Mucosa of descending colon (tissue), 3 donors: ENCODE measurements around the gene FSTL3. TPM values are rescaled to one million over a fixed set of nuclear protein-coding genes. Genes with fewer than 3 reads are reported as not detected.
"Not testable (repeated sequence)": the region's sequence is repeated elsewhere in the genome, so short reads cannot be mapped to it uniquely, and the experiment has no call there.

ENCODE experiments used
- ATAC-seq: fragments of 200-7000 bp; cut with Tn5 transposase; one replicate; pipeline ENCODE4 v1.9.1; 2020; ENCODE audit warnings: mild to moderate bottlenecking, moderate library complexity
- DNase-seq, 3 donors: peaks; one replicate each; pipeline ENCODE4 v3.0.0-alpha.2; 2020
- H3K36me3 ChIP-seq: fragments of 200-600 bp; one replicate; pipeline ENCODE4 v1.8.0; 2021; ENCODE audit warnings: low read depth, mild to moderate bottlenecking
- H3K4me1 ChIP-seq: fragments of 200-600 bp; one replicate; pipeline ENCODE4 v1.8.0; 2021; ENCODE audit warnings: low read depth, mild to moderate bottlenecking
- H3K4me3 ChIP-seq: fragments of 200-600 bp; one replicate; pipeline ENCODE4 v1.8.0; 2021; ENCODE audit warnings: mild to moderate bottlenecking
- H3K9me3 ChIP-seq: fragments of 200-600 bp; one replicate; pipeline ENCODE4 v1.8.0; 2021; ENCODE audit warnings: mild to moderate bottlenecking
- intact Hi-C, 2 donors: fragments of 100-400 bp; cut with DNase I in 1 of 2; cut with micrococcal nuclease in 1 of 2; formaldehyde crosslinking; loops; one replicate each; pipeline versions ENCODE4 v1.11.0 to v1.11.1; 2022; cut with DNase I, micrococcal nuclease
- total RNA-seq, 3 donors: library from RNA; stranded (reverse); fragmentation: NEBNext Ultra II Directional in 2 of 3; extraction: Animal tissue kit (Norgen Biotek cat#: 25700) in 2 of 3; gene quantifications; one replicate each; pipeline versions ENCODE4 v1.2.1 to v1.2.4, GENCODE V29; 2021 to 2023
- TF ChIP-seq, protein P1 (sequence below): fragments of 200-600 bp; IDR thresholded peaks from one replicate; pipeline ENCODE4 v1.8.0; 2022; ENCODE audit warnings: antibody characterized with exemption, mild to moderate bottlenecking
- donor health status: DM: no; HTN: no; CAD: no; lungs with moderate emphysema.
- donor health status: DM: no; HTN: no; CAD: no.
- donor health status: DM: no; HTN: yes; CAD: no.

Gene FSTL3
- total RNA-seq, 3 donors from 2014 or later, result 2.6 to 25.0 (median 12.8) TPM

DNA sequence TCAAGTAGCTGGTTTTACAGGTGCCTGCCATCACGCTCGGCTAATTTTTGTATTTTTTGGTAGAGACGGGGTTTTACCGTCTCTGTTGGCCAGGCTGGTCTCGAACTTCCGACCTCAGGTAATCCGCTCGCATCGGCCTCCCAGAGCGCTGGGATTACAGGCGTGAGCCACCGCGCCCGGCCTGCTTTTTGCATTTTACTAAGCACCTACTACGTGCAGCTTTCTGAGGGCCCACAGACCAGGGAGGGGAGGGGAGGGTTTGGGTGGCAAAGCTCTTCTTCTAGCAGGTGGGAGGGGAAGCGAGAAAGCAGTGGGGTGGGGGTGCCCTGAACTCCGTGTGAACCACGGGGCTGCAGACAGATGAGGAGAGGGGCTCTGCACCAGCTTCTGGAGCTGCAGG lies 47.5 kb downstream of the FSTL3 start:
- TF ChIP-seq, protein P1, sequence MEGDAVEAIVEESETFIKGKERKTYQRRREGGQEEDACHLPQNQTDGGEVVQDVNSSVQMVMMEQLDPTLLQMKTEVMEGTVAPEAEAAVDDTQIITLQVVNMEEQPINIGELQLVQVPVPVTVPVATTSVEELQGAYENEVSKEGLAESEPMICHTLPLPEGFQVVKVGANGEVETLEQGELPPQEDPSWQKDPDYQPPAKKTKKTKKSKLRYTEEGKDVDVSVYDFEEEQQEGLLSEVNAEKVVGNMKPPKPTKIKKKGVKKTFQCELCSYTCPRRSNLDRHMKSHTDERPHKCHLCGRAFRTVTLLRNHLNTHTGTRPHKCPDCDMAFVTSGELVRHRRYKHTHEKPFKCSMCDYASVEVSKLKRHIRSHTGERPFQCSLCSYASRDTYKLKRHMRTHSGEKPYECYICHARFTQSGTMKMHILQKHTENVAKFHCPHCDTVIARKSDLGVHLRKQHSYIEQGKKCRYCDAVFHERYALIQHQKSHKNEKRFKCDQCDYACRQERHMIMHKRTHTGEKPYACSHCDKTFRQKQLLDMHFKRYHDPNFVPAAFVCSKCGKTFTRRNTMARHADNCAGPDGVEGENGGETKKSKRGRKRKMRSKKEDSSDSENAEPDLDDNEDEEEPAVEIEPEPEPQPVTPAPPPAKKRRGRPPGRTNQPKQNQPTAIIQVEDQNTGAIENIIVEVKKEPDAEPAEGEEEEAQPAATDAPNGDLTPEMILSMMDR, result no peak
- Histone ChIP-seq H3K4me3 (no peak overlapping the region), H3K9me3 (no peaks in the 10 kb centered on the region), H3K36me3 (no peaks in the 10 kb centered on the region), H3K4me1 (no peaks in the 10 kb centered on the region)
- ATAC-seq (no peak), DNase-seq (no peak)
- intact Hi-C loops, result no loop called here

DNA sequence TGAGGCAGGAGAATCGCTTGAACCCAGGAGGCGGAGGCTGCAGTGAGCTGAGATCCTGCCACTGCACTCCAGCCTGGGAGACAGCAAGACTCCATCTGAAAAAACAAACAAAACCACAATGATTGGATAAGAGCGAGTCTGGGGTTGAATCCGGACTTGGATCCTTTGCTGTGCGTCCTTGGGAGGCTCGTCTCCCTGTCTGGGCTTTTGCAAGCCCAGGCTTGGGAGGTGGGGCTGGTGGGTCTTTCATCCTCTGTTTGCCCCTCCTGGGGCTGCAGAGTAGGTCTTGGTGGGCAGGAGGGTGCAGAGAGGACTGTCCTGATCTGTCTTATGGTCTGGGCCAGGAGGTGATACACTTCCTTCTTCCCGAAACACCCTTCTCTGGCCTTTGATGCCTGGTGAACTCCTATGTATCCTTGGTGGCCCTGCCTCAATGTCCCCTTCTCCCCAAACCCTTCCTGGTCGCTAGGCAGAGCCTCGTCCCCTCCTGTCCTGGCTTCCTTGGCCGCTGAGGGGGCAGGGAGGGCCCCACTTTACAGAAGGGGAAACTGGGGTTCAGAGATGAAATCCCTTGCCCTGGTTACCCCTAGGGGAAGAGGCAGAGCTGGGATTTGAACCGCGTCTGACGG lies 49.4 kb downstream of the FSTL3 start:
- intact Hi-C loops, result no loop called here
- TF ChIP-seq, protein P1, result no peak
- no peaks in the 10 kb centered on the region for H3K36me3 ChIP-seq
- H3K4me1 ChIP-seq, result no peaks in the 10 kb centered on the region
- ATAC-seq, result no peak
- H3K9me3 ChIP-seq, result no peaks in the 10 kb centered on the region
- no peak overlapping the region for H3K4me3 ChIP-seq
- DNase-seq, result no peak

- ATAC-seq (no peak), DNase-seq (no peak)
- intact Hi-C loops, result no loop called here
- Histone ChIP-seq H3K36me3 (no peaks in the 10 kb centered on the region), H3K9me3 (no peaks in the 10 kb centered on the region), H3K4me3 (no peak overlapping the region), H3K4me1 (no peaks in the 10 kb centered on the region)
- TF ChIP-seq, protein P1, result no peak
Measured at GRCh38 chr19:726993-727956, 51.1 kb downstream of the FSTL3 start.

DNA sequence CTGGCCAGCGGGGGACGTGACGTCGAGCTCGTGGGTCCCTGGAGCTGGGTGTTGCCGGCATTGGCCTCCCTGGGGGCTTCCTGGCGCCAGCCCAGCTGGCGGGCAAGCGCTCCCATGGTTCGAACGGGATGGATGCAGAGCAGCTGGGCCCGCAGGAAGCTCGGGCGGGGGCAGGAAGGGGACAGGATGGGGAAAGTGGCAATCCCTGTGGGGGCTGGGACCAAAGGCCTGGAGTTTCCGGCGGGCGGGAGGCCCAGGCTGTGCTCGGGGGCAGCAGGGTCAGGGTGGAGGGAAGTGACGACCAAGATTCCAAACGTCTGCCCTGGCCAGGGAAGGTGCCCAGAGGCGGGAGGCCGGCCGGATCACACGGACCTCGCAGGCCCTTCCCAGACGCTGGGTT lies 51.8 kb downstream of the FSTL3 start:
- H3K9me3 ChIP-seq, result no peaks in the 10 kb centered on the region
- intact Hi-C loops, result no loop called here
- no peaks in the 10 kb centered on the region for H3K4me1 ChIP-seq
- ATAC-seq, result no peak
- no peak for DNase-seq
- no peak overlapping the region for H3K4me3 ChIP-seq
- TF ChIP-seq, protein P1, result no peak
- H3K36me3 ChIP-seq, result no peaks in the 10 kb centered on the region

GRCh38 chr19:729564-729963 lies 53.4 kb downstream of the FSTL3 start:
- intact Hi-C loops, H3K36me3 ChIP-seq, ATAC-seq: not testable (repeated sequence)

More at GRCh38 chr19:729564-729963, 53.4 kb downstream of the FSTL3 start:
- not testable (repeated sequence) for H3K4me1 ChIP-seq, H3K9me3 ChIP-seq, H3K4me3 ChIP-seq, DNase-seq
